ENCODE results near the gene IL18BP.

The IL18BP gene

GRCh38 chr11:71979602-71980001, 19.1 kb upstream of the IL18BP start:
- no peaks in the 10 kb centered on the region for H3K79me2 ChIP-seq (ENCODE audit: control insufficient read depth, low read length)
- H3K27me3 ChIP-seq (ENCODE audit: control insufficient read depth, low read length): no peaks in the 10 kb centered on the region
- H3K4me1 ChIP-seq (ENCODE audit: control insufficient read depth, low read length): peaks cover 11% of the 10 kb centered on the region
- no peak overlapping the region for H3K27ac ChIP-seq (ENCODE audit: low read depth, low read length)
- no peaks in the 10 kb centered on the region for H4K20me1 ChIP-seq (ENCODE audit: control insufficient read depth, insufficient read depth, low read depth, low read length)
- H3K36me3 ChIP-seq (ENCODE audit: control insufficient read depth, low read length): peaks cover 9% of the 10 kb centered on the region
- H3K9me3 ChIP-seq (ENCODE audit: control insufficient read depth, insufficient read depth, low read length): no peaks in the 10 kb centered on the region
- H3F3A ChIP-seq (ENCODE audit: control insufficient read depth, insufficient read depth): 0 out of 2 replicates have a peak, but pooled peaks cover 2% of the 10 kb centered on the region
- H3K4me2 ChIP-seq (ENCODE audit: low read length): no peak overlapping the region
- H3K4me3 ChIP-seq (ENCODE audit: low read length): no peak overlapping the region
- TF ChIP-seq CTCF (IDR thresholded peaks at IDR 0.05; ENCODE audit: low read depth, low read length, poor library complexity, severe bottlenecking) (no peak), EZH2phosphoT487 (IDR thresholded peaks at IDR 0.05; ENCODE audit: borderline replicate concordance, low read length) (no peak)
- H3K9me2 ChIP-seq (replicated peaks; ENCODE audit: control insufficient read depth, low read length): no peaks in the 10 kb centered on the region

GRCh38 chr11:71986131-71986530, 12.6 kb upstream of the IL18BP start:
- Histone ChIP-seq H3K4me1 (ENCODE audit: control insufficient read depth, low read length) (peaks cover 8% of the 10 kb centered on the region), H3K27ac (ENCODE audit: low read depth, low read length) (no peak overlapping the region), H3K4me3 (ENCODE audit: low read length) (no peak overlapping the region), H3K9me2 (replicated peaks; ENCODE audit: control insufficient read depth, low read length) (no peaks in the 10 kb centered on the region), H3K4me2 (ENCODE audit: low read length) (no peak overlapping the region), H3K27me3 (ENCODE audit: control insufficient read depth, low read length) (no peaks in the 10 kb centered on the region), H3F3A (ENCODE audit: control insufficient read depth, insufficient read depth) (no peaks in the 10 kb centered on the region), H3K36me3 (ENCODE audit: control insufficient read depth, low read length) (peaks cover 13% of the 10 kb centered on the region; the same call in 1 of the 2 replicates), H3K79me2 (ENCODE audit: control insufficient read depth, low read length) (no peaks in the 10 kb centered on the region), H3K9me3 (ENCODE audit: control insufficient read depth, insufficient read depth, low read length) (no peaks in the 10 kb centered on the region), H4K20me1 (ENCODE audit: control insufficient read depth, insufficient read depth, low read depth, low read length) (no peaks in the 10 kb centered on the region)
- TF ChIP-seq CTCF (IDR thresholded peaks at IDR 0.05; ENCODE audit: low read depth, low read length, poor library complexity, severe bottlenecking) (no peak), EZH2phosphoT487 (IDR thresholded peaks at IDR 0.05; ENCODE audit: borderline replicate concordance, low read length) (no peak)

- no peak overlapping the region for H3K4me3 ChIP-seq (ENCODE audit: low read length)
Measured at GRCh38 chr11:71987521-71987920, 11.2 kb upstream of the IL18BP start.

More at GRCh38 chr11:71987521-71987920, 11.2 kb upstream of the IL18BP start:
- no peaks in the 10 kb centered on the region for H3K79me2 ChIP-seq (ENCODE audit: control insufficient read depth, low read length)
- no peak overlapping the region for H3K4me2 ChIP-seq (ENCODE audit: low read length)
- no peaks in the 10 kb centered on the region for H3K27me3 ChIP-seq (ENCODE audit: control insufficient read depth, low read length)
- H3K9me2 ChIP-seq (replicated peaks; ENCODE audit: control insufficient read depth, low read length): no peaks in the 10 kb centered on the region
- H3K27ac ChIP-seq (ENCODE audit: low read depth, low read length): no peak overlapping the region
- peaks cover 21% of the 10 kb centered on the region for H3K4me1 ChIP-seq (ENCODE audit: control insufficient read depth, low read length)
- H3K36me3 ChIP-seq (ENCODE audit: control insufficient read depth, low read length): peaks cover 13% of the 10 kb centered on the region; the same call in 1 of the 2 replicates
- no peaks in the 10 kb centered on the region for H3K9me3 ChIP-seq (ENCODE audit: control insufficient read depth, insufficient read depth, low read length)
- no peaks in the 10 kb centered on the region for H4K20me1 ChIP-seq (ENCODE audit: control insufficient read depth, insufficient read depth, low read depth, low read length)
- peaks cover 7% of the 10 kb centered on the region for H3F3A ChIP-seq (ENCODE audit: control insufficient read depth, insufficient read depth)
- TF ChIP-seq EZH2phosphoT487 (IDR thresholded peaks at IDR 0.05; ENCODE audit: borderline replicate concordance, low read length) (no peak), CTCF (IDR thresholded peaks at IDR 0.05; ENCODE audit: low read depth, low read length, poor library complexity, severe bottlenecking) (no peak)

All from DOHH2 (cell line).